ENCODE measurements around the gene BTBD6. TPM values are rescaled to one million over a fixed set of nuclear protein-coding genes. Genes with fewer than 3 reads are reported as not detected.

BTBD6 gene
- total and polyA plus RNA-seq, 2 donors (not counting 3 experiments of a cell fraction or from before 2014, with no cell fraction given) = 63.1 to 65.0 TPM

DNA sequence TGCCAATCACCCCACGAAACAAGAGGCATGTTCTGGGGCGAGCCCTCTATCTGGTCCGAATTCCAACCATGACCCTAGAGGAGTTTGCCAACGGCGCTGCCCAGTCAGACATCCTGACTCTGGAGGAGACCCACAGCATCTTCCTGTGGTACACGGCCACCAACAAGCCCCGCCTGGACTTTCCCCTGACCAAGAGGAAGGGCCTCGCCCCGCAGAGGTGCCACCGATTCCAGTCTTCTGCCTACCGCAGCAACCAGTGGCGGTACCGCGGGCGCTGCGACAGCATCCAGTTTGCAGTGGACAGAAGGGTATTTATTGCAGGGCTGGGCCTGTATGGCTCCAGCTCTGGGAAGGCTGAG lies 1.7 kb downstream of the BTBD6 start:
- H3K4me2 ChIP-seq (ENCODE audit: insufficient read depth, low read length) = no peak overlapping the region
- H3K27ac ChIP-seq (ENCODE audit: insufficient read depth, low read depth, low read length) = no peak overlapping the region
- intact Hi-C loops (cut with micrococcal nuclease) (loop anchor here (10.0 kb wide), 1 partner anchor 45 kb away; no protein-coding TSS in a partner anchor), dilution Hi-C loops (cut with MboI; ENCODE audit: extremely low pct_ligation_motif_present, low sequenced_read_pairs) (no loop called here)
- CTCF ChIA-PET = interaction anchor here (2.0 to 2.9 kb wide), 4 partner anchors 43 to 159 kb away, joined by 5 to 14 read pairs (median 10); partner anchors contain the start of gene JAG2
- peaks cover 22% of the 10 kb centered on the region for H3K79me2 ChIP-seq (ENCODE audit: control insufficient read depth, insufficient read depth, low read length)
- H3K4me3 ChIP-seq (replicated peaks in 1 of 3; ENCODE audit: insufficient read depth in 1 of 3, low read depth in 1 of 3, low read length in 3 of 3) = no peak overlapping the region
- H3K27me3 ChIP-seq (ENCODE audit: control insufficient read depth in 2 of 2, insufficient read depth in 2 of 2, low read length in 2 of 2) = no peaks in the 10 kb centered on the region
- no peaks in the 10 kb centered on the region for H3K9me3 ChIP-seq (replicated peaks; ENCODE audit: control insufficient read depth, insufficient read depth, low read length)
- H3K9me1 ChIP-seq (replicated peaks; ENCODE audit: control insufficient read depth, extremely low read depth, insufficient read depth, low read length) = no peaks in the 10 kb centered on the region
- TF ChIP-seq MYC (IDR thresholded peaks at IDR 0.05; ENCODE audit: low read depth, low read length) = no peak
- no peak for TF ChIP-seq FOS (IDR thresholded peaks at IDR 0.05; ENCODE audit: borderline replicate concordance, insufficient read depth, low read length)
- no peak for TF ChIP-seq POLR2AphosphoS5 (IDR thresholded peaks at IDR 0.05; ENCODE audit: insufficient read depth, low read depth, low read length)
- TF ChIP-seq POLR2A (IDR thresholded peaks at IDR 0.05; ENCODE audit: low read depth, low read length) = no peak
- no peak for TF ChIP-seq EZH2 (IDR thresholded peaks at IDR 0.05; ENCODE audit: borderline replicate concordance, low read depth, low read length, severe bottlenecking)
- no peak for TF ChIP-seq GATA2 (IDR thresholded peaks at IDR 0.05; ENCODE audit: insufficient read depth, insufficient read length, low read depth, low read length)
- no peak for TF ChIP-seq JUN (IDR thresholded peaks at IDR 0.05; ENCODE audit: borderline replicate concordance, insufficient read depth, insufficient read length, low read depth)
- TF ChIP-seq, protein P1, sequence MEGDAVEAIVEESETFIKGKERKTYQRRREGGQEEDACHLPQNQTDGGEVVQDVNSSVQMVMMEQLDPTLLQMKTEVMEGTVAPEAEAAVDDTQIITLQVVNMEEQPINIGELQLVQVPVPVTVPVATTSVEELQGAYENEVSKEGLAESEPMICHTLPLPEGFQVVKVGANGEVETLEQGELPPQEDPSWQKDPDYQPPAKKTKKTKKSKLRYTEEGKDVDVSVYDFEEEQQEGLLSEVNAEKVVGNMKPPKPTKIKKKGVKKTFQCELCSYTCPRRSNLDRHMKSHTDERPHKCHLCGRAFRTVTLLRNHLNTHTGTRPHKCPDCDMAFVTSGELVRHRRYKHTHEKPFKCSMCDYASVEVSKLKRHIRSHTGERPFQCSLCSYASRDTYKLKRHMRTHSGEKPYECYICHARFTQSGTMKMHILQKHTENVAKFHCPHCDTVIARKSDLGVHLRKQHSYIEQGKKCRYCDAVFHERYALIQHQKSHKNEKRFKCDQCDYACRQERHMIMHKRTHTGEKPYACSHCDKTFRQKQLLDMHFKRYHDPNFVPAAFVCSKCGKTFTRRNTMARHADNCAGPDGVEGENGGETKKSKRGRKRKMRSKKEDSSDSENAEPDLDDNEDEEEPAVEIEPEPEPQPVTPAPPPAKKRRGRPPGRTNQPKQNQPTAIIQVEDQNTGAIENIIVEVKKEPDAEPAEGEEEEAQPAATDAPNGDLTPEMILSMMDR (IDR thresholded peaks at IDR 0.05; ENCODE audit: extremely low read depth in 1 of 2, insufficient read depth in 1 of 2, low read depth in 1 of 2, low read length in 2 of 2) = no peak
- TF ChIP-seq, protein P2, sequence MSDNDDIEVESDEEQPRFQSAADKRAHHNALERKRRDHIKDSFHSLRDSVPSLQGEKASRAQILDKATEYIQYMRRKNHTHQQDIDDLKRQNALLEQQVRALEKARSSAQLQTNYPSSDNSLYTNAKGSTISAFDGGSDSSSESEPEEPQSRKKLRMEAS (IDR thresholded peaks at IDR 0.05; ENCODE audit: insufficient read depth, insufficient read length) = no peak
- H4K20me1 ChIP-seq (replicated peaks; ENCODE audit: control insufficient read depth, extremely low read depth, insufficient read depth, low read length) = no peaks in the 10 kb centered on the region
- no peak for FAIRE-seq
- peaks cover 7% of the 10 kb centered on the region for H3K4me1 ChIP-seq (ENCODE audit: control insufficient read depth, extremely low read depth, insufficient read depth, low read length)
- BruUV-seq (replicated peaks) = no TSS peak
- peaks cover 2 to 28% of the 10 kb centered on the region in 2 experiments for H3K36me3 ChIP-seq (ENCODE audit: control insufficient read depth in 2 of 2, extremely low read depth in 1 of 2, insufficient read depth in 2 of 2, low read length in 2 of 2)
- H2AFZ ChIP-seq (ENCODE audit: low read depth, low read length) = no peak overlapping the region
- H3K9ac ChIP-seq (replicated peaks; ENCODE audit: extremely low read depth, insufficient read depth, low read length) = no peak overlapping the region
- POLR2A ChIA-PET = no interaction called here
- no peak for DNase-seq (ENCODE audit: low read depth, low spot score)
